ENCODE results near the gene ZNF35.

DNA sequence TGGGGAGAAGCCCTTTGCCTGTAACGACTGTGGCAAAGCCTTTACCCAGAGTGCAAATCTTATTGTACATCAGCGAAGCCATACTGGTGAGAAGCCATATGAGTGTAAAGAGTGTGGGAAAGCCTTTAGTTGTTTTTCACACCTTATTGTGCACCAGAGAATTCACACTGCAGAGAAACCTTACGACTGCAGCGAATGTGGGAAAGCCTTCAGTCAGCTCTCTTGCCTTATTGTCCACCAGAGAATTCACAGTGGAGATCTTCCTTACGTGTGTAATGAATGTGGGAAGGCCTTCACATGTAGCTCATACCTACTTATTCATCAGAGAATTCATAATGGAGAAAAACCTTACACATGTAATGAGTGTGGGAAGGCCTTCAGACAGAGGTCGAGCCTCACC is 10.9 kb downstream of the ZNF35 start:
- TF ChIP-seq, protein P1, sequence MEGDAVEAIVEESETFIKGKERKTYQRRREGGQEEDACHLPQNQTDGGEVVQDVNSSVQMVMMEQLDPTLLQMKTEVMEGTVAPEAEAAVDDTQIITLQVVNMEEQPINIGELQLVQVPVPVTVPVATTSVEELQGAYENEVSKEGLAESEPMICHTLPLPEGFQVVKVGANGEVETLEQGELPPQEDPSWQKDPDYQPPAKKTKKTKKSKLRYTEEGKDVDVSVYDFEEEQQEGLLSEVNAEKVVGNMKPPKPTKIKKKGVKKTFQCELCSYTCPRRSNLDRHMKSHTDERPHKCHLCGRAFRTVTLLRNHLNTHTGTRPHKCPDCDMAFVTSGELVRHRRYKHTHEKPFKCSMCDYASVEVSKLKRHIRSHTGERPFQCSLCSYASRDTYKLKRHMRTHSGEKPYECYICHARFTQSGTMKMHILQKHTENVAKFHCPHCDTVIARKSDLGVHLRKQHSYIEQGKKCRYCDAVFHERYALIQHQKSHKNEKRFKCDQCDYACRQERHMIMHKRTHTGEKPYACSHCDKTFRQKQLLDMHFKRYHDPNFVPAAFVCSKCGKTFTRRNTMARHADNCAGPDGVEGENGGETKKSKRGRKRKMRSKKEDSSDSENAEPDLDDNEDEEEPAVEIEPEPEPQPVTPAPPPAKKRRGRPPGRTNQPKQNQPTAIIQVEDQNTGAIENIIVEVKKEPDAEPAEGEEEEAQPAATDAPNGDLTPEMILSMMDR (conservative IDR thresholded peaks at IDR 0.05; ENCODE audit: low read length), result no peak
- TF ChIP-seq EZH2phosphoT487 (IDR thresholded peaks at IDR 0.05; ENCODE audit: borderline replicate concordance), result no peak

Measured in Loucy (cell line).